ENCODE results near the gene DCBLD1. TPM values are rescaled to one million over a fixed set of nuclear protein-coding genes. Genes with fewer than 3 reads are reported as not detected.

Gene DCBLD1
- total and polyA plus RNA-seq, 7 donors: 2.3 to 16.3 (median 6.8) TPM

DNA sequence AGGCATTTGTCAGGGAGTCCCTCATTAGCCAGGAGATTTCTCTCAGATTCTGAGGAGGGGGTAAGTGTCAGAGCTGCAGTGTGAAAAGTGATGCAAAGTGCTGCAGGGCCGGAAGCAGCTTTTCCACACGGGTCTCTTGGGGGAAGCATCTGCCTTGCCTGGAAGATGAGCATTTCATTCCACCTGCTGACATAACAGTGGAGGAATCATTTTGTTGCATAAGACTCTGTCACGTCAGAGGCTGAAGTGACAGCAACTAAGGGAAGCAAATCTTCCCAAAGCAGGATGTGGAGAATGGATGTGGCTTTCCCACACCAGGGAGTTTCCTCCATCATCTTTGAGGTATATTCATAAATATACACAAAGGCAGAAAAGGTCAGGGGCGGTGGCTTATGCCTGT lies 22.8 kb downstream of the DCBLD1 start:
- DNase-seq: no peak
- 76 to 77% methylated on average over 4 of the region's 4 CpGs for WGBS, 2 donors

GRCh38 chr6:117506180-117506835 lies 23.8 kb downstream of the DCBLD1 start:
- TF ChIP-seq EP300 (IDR thresholded peaks at IDR 0.05) (no peak), POLR2AphosphoS5 (IDR thresholded peaks at IDR 0.05) (no peak), POLR2A (IDR thresholded peaks at IDR 0.05) (no peak), CTCF (IDR thresholded peaks at IDR 0.05) (no peak)
- no peak overlapping the region for H3K27ac ChIP-seq
- intact Hi-C loops (cut with DNase I): no loop called here
- H3K9me3 ChIP-seq: no peaks in the 10 kb centered on the region
- H3K4me1 ChIP-seq: peaks cover 0 to 16% (median 7%) of the 10 kb centered on the region in 4 donors
- WGBS, 2 donors: 75 to 85% methylated on average over 3 of the region's 3 CpGs
- DNase-seq: no peak
- H3K4me3 ChIP-seq: no peak overlapping the region
- H3K36me3 ChIP-seq: peaks cover 0 to 5% (median 0%) of the 10 kb centered on the region in 4 donors
- H3K27me3 ChIP-seq: no peaks in the 10 kb centered on the region

More for the DNA sequence above, 22.8 kb downstream of the DCBLD1 start:
- intact Hi-C loops (cut with DNase I): no loop called here
- no peaks in the 10 kb centered on the region for H3K27me3 ChIP-seq
- peaks cover 0 to 5% (median 0%) of the 10 kb centered on the region in 4 donors for H3K36me3 ChIP-seq
- H3K9me3 ChIP-seq: no peaks in the 10 kb centered on the region
- peaks cover 0 to 16% (median 7%) of the 10 kb centered on the region in 4 donors for H3K4me1 ChIP-seq
- H3K4me3 ChIP-seq: no peak overlapping the region
- no peak overlapping the region for H3K27ac ChIP-seq
- TF ChIP-seq POLR2AphosphoS5 (IDR thresholded peaks at IDR 0.05) (no peak), POLR2A (IDR thresholded peaks at IDR 0.05) (no peak), EP300 (IDR thresholded peaks at IDR 0.05) (no peak), CTCF (IDR thresholded peaks at IDR 0.05) (no peak)

- intact Hi-C loops (cut with DNase I): no loop called here
- DNase-seq: no peak
- no peak overlapping the region for H3K27ac ChIP-seq
- TF ChIP-seq EP300 (IDR thresholded peaks at IDR 0.05): no peak
- TF ChIP-seq POLR2A (IDR thresholded peaks at IDR 0.05): no peak
- no peak for TF ChIP-seq POLR2AphosphoS5 (IDR thresholded peaks at IDR 0.05)
- TF ChIP-seq CTCF (IDR thresholded peaks at IDR 0.05): no peak
- WGBS, 2 donors: 79 to 91% methylated on average over 2 of the region's 2 CpGs
- no peaks in the 10 kb centered on the region for H3K27me3 ChIP-seq
- no peaks in the 10 kb centered on the region for H3K9me3 ChIP-seq
- no peak overlapping the region for H3K4me3 ChIP-seq
- H3K4me1 ChIP-seq: peaks cover 0 to 16% (median 7%) of the 10 kb centered on the region in 4 donors
- H3K36me3 ChIP-seq: peaks cover 0 to 5% (median 0%) of the 10 kb centered on the region in 4 donors
Observed at GRCh38 chr6:117506907-117507306, 24.4 kb downstream of the DCBLD1 start.

DNA sequence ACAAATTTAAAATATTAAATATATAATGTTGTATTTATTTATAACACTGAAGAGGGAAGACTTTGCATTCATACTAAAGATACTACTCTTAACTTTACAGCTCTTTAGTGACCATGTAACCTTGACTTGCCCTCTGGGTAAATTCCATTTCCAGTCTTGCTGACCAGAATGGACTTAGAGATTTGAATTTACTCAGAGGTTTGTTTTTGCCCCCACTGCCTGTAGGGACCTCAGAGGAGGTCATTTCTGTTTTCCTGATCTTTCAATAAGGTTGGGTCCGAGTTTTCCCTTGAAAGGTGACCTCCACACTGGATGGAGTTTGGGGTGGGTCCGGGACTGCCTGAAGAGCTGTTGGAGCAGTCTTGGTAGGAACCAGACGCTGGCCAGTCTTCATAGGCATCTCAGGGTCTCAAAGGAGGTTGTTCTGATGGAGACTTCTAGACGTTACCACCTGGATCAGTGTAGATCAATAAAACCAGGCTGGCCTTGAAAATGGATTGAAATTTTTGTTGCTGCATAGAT lies 26.0 kb downstream of the DCBLD1 start:
- intact Hi-C loops (cut with DNase I): no loop called here
- Histone ChIP-seq H3K27me3 (no peaks in the 10 kb centered on the region), H3K36me3 (peaks cover 0 to 5% (median 0%) of the 10 kb centered on the region in 4 donors), H3K4me3 (no peak overlapping the region), H3K9me3 (no peaks in the 10 kb centered on the region), H3K4me1 (peaks cover 0 to 16% (median 7%) of the 10 kb centered on the region in 4 donors), H3K27ac (no peak overlapping the region)
- no peak for TF ChIP-seq CTCF (IDR thresholded peaks at IDR 0.05)
- no peak for TF ChIP-seq POLR2AphosphoS5 (IDR thresholded peaks at IDR 0.05)
- 87 to 94% methylated on average over 4 of the region's 4 CpGs for WGBS, 2 donors
- DNase-seq: no peak
